Epithelial cell of proximal tubule (primary cell): ENCODE measurements around the gene SLC37A1. TPM values are rescaled to one million over a fixed set of nuclear protein-coding genes. Genes with fewer than 3 reads are reported as not detected.

Source experiments
- DNase-seq: peaks from one replicate; pipeline ENCODE4 v3.0.0-alpha.2; 2011; ENCODE audit warnings: low read depth
- H3K4me3 ChIP-seq: 2 replicates; pipeline ENCODE4 v1.5.1; 2011; ENCODE audit warnings: low read depth, mild to moderate bottlenecking, low read length
- total RNA-seq: library from RNA; depleted of rRNA; stranded (reverse); fragments of >200 nt; gene quantifications from 2 replicates; pipeline ENCODE4 v1.2.3, GENCODE V29; 2015
- TF ChIP-seq, protein P1 (sequence below): conservative IDR thresholded peaks from 2 replicates; pipeline ENCODE4 v1.5.1; 2012; ENCODE audit warnings: low read depth, mild to moderate bottlenecking, low read length

The SLC37A1 gene
- total RNA-seq, 1 donor from 2014 or later, result 16.4 TPM

GRCh38 chr21:42567861-42568260, 54.2 kb downstream of the SLC37A1 start:
- no peak overlapping the region for H3K4me3 ChIP-seq
- TF ChIP-seq, protein P1, sequence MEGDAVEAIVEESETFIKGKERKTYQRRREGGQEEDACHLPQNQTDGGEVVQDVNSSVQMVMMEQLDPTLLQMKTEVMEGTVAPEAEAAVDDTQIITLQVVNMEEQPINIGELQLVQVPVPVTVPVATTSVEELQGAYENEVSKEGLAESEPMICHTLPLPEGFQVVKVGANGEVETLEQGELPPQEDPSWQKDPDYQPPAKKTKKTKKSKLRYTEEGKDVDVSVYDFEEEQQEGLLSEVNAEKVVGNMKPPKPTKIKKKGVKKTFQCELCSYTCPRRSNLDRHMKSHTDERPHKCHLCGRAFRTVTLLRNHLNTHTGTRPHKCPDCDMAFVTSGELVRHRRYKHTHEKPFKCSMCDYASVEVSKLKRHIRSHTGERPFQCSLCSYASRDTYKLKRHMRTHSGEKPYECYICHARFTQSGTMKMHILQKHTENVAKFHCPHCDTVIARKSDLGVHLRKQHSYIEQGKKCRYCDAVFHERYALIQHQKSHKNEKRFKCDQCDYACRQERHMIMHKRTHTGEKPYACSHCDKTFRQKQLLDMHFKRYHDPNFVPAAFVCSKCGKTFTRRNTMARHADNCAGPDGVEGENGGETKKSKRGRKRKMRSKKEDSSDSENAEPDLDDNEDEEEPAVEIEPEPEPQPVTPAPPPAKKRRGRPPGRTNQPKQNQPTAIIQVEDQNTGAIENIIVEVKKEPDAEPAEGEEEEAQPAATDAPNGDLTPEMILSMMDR, result no peak
- DNase-seq, result no peak

GRCh38 chr21:42568376-42568775, 54.7 kb downstream of the SLC37A1 start:
- no peak overlapping the region for H3K4me3 ChIP-seq
- no peak for DNase-seq
- TF ChIP-seq, protein P1, result no peak

- no peak for DNase-seq
- TF ChIP-seq, protein P1, result no peak
- H3K4me3 ChIP-seq, result no peak overlapping the region
Observed at GRCh38 chr21:42568866-42569731, 55.4 kb downstream of the SLC37A1 start.

- H3K4me3 ChIP-seq, result no peak overlapping the region
- TF ChIP-seq, protein P1, result no peak
- DNase-seq, result no peak
Observed at GRCh38 chr21:42569732-42570301, 56.2 kb downstream of the SLC37A1 start.

- DNase-seq, result no peak
- no peak overlapping the region for H3K4me3 ChIP-seq
- TF ChIP-seq, protein P1, result no peak
Observed at GRCh38 chr21:42570362-42570761, 56.7 kb downstream of the SLC37A1 start.

DNA sequence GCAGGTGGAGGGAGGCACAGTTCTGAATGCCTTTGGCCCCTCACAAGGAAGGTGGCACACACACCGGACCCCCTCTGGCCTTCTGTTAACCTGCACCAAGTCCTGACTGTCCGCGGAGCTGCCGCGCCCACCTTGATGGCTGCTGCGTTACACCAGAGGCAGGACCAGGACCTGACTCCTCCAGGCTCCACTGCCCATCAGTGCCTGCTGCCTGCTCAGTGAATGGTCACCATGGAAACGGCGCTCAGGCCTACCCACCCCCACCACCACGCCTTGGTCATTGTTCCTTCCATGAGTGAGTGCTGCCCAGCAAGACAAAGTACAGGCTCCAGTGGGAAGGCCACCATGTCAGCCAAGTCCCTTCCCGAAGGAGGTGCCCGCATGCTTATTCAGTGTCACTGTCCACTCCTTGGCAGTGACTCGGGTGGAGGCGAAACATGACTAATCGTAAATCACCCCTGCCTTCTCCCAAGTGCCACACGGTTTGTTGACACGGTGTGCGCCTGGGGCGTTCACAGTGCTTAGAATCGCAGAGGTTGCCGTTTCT, 57.3 kb downstream of the SLC37A1 start:
- no peak overlapping the region for H3K4me3 ChIP-seq
- DNase-seq, result no peak
- TF ChIP-seq, protein P1, result no peak
